A172 (cell line): Measurements from ENCODE around the gene NOP9. TPM values are rescaled to one million over a fixed set of nuclear protein-coding genes. Genes with fewer than 3 reads are reported as not detected.

Experiments used
- DNase-seq: peaks from one replicate; pipeline ENCODE4 v3.0.0-alpha.2; 2015; ENCODE audit warnings: low spot score
- total RNA-seq: library from RNA; depleted of rRNA; stranded (reverse); fragments of >200 nt; shearing (Covaris generic); gene quantifications from 2 replicates; pipeline ENCODE4 v1.2.3, GENCODE V29; 2014

NOP9 gene
- total RNA-seq, 1 experiment from 2014 or later = 7.8 TPM

DNA sequence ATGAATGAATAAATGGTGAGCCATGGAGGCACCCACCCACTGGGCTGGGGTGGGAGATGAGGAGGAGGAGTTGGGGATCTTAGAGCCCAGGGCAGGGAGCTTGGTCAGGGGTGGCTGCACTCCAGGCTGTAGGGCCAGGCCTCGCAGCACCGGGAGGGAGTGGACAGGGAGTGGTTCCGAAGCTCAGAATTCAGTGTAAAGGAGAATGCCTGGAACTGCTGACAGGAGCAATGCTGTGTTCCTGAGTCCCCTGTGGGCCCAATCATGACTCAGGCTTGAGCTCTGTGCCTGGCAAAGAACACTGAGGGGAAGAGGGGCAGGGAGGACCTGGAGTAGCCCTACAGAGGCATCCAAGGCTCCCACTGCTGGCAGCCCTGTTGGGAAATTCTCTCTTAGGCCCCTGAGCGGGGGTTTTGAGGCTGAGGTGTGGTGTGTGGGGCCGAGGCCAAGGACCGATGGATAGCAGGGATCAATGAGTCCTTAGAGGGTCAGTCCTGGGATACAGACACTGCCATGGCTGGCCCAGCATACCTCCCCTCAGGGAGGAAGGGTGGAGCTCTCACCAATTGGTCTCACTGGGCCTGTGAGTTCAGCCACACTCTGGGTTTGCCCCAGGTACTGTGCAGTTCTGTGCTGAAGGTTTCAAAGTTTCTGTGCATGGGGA lies 18.7 kb upstream of the NOP9 start:
- DNase-seq = no peak

GRCh38 chr14:24281636-24282035 lies 18.0 kb upstream of the NOP9 start:
- DNase-seq = no peak

GRCh38 chr14:24282736-24283135 lies 16.9 kb upstream of the NOP9 start:
- no peak for DNase-seq

DNA sequence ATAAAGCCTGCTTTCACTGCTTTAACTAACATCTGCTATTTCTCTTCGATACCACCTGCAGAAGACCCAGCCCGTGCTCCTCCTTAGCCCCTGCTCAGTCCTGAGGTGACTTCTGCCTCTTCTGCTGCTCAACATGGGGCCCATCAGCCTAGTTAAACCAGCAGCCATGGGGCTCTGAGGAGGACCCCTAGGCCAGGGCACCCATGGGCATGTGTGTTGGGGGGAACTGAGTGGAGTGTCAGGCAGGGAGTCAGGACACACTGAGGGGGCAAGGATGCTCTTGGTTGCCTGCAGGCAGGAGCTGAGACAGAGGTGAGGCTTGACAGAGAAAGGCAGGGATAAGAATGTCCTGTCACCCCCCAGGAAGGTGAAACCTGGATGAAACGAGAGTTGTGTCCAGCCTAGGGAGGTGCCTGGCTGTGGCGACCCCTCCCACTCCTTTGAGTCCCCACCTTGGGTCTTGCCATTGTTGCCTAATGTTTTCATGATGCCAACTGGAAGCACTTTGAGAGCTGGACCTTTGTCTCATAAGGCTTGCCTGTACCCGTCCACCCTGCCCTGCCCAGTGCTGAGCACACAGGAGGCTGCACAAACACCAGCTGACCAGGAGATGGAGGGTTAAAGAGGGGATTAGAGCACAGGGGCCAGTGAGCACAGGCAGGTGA lies 15.7 kb upstream of the NOP9 start:
- DNase-seq = no peak

- DNase-seq = no peak
These were observed 15.1 kb upstream of the NOP9 start for GRCh38 chr14:24284501-24285035.

- DNase-seq = no peak
These were observed 14.3 kb upstream of the NOP9 start for GRCh38 chr14:24285351-24285750.

- DNase-seq = no peak
These were observed 12.7 kb upstream of the NOP9 start for GRCh38 chr14:24286996-24287395.

- DNase-seq = no peak
These were observed 9.9 kb upstream of the NOP9 start for GRCh38 chr14:24289649-24290280.

- DNase-seq = no peak
These were observed 8.9 kb upstream of the NOP9 start for GRCh38 chr14:24290746-24291145.

DNA sequence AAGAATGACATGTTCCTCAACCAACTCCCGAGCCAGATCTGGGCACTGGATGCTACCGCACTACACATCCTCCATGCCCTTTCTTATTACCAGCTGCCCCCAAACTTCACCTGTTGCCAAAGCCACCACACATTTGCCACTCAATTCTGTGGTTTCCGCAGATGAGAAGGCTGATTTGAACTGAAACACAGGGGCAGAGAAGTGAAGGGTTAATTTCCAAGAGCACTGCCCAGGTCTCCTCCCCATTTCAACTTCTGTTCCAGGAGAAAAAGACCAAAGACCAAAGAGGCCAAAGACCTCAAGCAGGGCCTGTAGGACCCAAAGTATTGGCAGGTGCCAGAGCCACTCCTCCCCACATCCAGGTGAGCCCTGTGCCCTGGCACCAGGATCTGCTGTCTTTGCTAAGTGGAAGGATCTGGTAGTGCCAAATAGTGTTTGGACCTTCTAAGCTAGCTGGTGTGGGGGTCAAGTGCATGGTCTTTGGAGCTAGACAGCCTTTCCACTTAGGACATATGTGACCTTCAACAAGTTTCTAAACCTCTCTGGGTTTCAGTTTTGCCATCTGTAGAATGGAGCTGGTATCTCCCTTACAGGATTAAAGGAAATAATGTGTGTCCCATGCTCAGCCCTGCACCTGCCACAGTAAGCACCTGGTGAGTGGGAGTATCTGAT lies 8.1 kb upstream of the NOP9 start:
- DNase-seq = no peak

- no peak for DNase-seq
These were observed 7.4 kb upstream of the NOP9 start for GRCh38 chr14:24292118-24292807.

DNA sequence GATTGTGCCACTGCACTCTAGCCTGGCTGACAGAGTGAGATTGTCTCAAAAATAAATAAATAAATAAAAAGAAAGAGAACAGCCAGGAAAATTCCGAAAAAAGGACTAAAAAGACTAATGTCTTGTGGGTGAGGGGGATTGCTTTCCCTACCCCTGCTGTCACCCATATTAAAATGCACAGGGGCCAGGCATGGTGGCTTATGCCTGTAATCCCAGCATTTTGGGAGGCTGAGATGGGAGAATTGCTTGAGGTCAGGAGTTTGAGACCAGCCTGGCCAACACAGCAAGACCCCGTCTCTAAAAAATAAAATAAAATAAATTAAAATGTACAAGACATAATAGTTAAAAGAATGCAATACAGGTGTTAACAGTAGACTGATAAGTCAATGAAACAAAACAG lies 6.1 kb upstream of the NOP9 start:
- DNase-seq = no peak

DNA sequence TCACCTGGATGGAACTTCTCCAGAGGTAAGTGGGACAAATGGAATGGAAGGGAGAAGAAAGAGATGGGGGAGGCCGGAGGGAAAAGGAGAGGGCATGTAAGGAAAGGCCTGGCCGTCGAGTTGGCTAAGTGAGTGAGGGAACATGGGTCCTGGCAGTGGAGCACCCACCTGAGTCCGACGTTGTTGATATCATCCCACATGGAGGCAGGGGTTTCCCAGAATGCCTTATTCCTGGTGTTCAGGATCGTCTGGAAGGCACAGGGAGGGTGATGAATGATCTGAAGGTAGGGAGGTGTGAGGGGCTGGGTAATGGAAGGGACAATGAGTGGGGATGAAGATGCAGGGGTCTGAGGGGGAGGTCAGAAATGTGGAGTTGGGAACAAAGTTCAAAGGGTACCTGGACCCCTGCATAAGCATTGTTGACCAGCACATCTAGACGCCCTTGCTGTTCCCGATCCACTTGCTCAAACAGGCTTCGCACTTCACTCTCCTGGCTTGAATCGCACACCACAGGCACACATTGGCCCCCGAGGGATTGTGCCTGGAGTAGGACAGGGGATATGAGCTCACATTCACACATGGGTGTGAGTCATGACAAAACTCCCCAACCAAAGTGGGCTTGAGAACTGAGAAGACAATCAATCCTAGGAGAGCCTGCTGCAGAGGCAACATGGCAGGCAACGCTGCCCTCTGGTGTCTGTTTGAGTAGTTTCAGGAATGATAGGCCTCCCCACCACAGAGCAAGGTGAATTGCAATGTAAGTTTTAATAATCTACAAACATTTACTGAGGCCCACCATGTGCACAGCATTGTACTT lies 3.1 kb upstream of the NOP9 start:
- DNase-seq = peak; percentile 71

GRCh38 chr14:24297190-24297964 lies 2.3 kb upstream of the NOP9 start:
- DNase-seq = no peak

DNA sequence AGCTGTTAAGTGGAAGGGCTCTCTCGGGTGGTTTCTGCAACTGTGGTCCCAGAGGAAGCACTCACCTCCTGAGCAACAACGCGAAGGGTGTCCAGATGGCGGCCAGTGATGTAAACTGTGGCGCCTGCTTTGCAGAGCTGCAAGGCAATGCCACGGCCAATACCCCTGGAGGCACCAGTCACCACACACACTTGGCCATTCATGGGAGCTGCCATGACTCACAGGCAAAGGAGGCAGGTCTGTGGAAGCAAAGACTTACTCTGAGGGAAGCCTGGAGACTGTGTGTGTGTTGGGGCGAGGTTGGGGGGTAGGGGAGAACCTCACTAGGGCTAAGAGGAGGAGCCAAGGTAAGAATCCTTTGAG lies 777 bp upstream of the NOP9 start:
- peak; percentile 34 for DNase-seq

DNA sequence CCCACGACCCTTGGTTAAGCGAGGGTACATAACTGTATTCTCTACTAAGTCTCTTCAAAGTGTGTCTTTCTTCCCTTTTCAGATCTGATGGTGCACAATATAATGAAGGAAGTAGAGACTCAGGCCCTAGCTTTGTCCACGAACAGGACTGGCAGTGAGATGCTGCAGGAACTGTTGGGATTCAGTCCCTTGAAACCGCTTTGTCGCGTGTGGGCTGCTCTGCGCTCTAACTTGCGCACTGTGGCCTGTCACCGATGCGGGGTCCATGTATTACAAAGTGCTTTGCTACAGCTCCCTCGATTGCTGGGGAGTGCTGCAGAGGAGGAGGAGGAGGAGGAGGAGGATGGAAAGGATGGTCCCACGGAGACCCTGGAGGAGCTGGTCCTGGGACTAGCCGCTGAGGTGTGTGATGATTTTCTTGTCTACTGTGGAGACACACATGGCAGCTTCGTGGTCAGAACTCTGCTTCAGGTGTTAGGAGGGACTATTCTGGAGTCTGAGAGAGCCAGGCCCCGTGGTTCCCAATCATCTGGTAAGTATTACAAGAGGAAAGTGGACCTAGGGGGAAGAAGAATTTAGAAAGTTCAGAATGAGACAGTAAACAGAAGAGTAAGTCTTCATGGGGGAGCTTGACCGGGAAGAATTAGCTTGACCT lies 803 bp downstream of the NOP9 start:
- no peak for DNase-seq

GRCh38 chr14:24304019-24304387 lies 4.4 kb downstream of the NOP9 start:
- DNase-seq = no peak

DNA sequence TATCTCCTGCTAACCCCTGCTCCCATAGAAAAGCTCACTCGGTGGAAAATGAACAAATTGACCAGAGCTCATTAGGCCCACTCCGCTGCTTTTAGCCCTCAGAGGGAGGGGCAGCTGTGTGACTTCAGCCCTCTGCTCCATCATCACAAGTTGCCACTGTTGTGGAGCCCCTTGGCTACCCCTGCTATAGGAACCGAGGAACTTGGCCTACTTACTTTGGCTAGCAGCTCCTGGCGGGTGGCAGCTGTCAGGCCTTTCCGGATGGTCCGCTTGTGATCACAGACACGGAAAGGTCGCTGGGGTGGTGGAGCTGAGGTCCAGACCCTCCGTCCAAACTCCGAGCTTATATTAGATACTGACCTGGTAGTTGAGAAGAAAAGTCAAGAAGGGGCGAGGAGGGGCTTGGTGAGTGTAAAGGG lies 7.5 kb downstream of the NOP9 start:
- DNase-seq = no peak

- DNase-seq = peak; percentile 40
These were observed 8.1 kb downstream of the NOP9 start, which contains the start of gene CIDEB for GRCh38 chr14:24307575-24308341. Gene CIDEB (minus strand): TSS chr14:24307977. CDS start chr14:24307858, 119 bp downstream.
